IMR-90 (cell line): ENCODE results near the gene SESN3. TPM values are rescaled to one million over a fixed set of nuclear protein-coding genes. Genes with fewer than 3 reads are reported as not detected.

Experiments used
- ATAC-seq: fragments of 200-7000 bp; cut with Tn5 transposase; 2 replicates; pipeline ENCODE4 v1.9.1; 2020; ENCODE audit warnings: low read depth, mild to moderate bottlenecking, moderate library complexity
- BruUV-seq: library from RNA; stranded (reverse); fragments of 400-500 nt; replicated peaks from 2 replicates; lab custom pipeline; 2021; lab: Mats Ljungman, UMichigan
- CTCF ChIA-PET: fragments of 300-600 bp; formaldehyde crosslinking; extraction: SDS; loops from one replicate; lab custom pipeline; 2021; ENCODE audit warnings: antibody characterized with exemption; lab: Yijun Ruan, JAX
- POLR2A ChIA-PET: fragments of 300-600 bp; sonication (Branson Sonifier 250); formaldehyde crosslinking; loops from one replicate; lab custom pipeline; 2022; ENCODE audit warnings: antibody characterized with exemption; ENCODE audit not compliant: unreplicated experiment; lab: Charles Lee
- DNase-seq: peaks from one replicate; pipeline ENCODE4 v3.0.0; 2013
- H2AFZ ChIP-seq: replicated peaks from 2 replicates; pipeline ENCODE3; 2013; ENCODE audit warnings: low read length, mild to moderate bottlenecking; ENCODE audit not compliant: poor library complexity
- H2AK5ac ChIP-seq: 2 replicates; pipeline ENCODE4 v1.6.1; 2013; ENCODE audit warnings: low read depth, low read length, inconsistent platforms
- H2AK9ac ChIP-seq: replicated peaks from 2 replicates; pipeline ENCODE3; 2013; ENCODE audit warnings: mild to moderate bottlenecking, low read depth, low read length, moderate library complexity; ENCODE audit not compliant: poor library complexity
- H2BK120ac ChIP-seq: 2 replicates; pipeline ENCODE4 v1.6.1; 2013; ENCODE audit warnings: low read depth, low read length, inconsistent platforms
- H2BK15ac ChIP-seq: 3 replicates; pipeline ENCODE4 v1.6.1; 2013; ENCODE audit warnings: low read depth, low read length, inconsistent platforms
- H2BK20ac ChIP-seq: 2 replicates; pipeline ENCODE4 v1.6.1; 2013; ENCODE audit warnings: low read depth, mild to moderate bottlenecking, inconsistent platforms, low read length, moderate library complexity
- H2BK5ac ChIP-seq: 2 replicates; pipeline ENCODE4 v1.6.1; 2013; ENCODE audit warnings: mild to moderate bottlenecking, low read depth, low read length, inconsistent platforms; ENCODE audit not compliant: poor library complexity, severe bottlenecking
- H3K14ac ChIP-seq: replicated peaks from 2 replicates; pipeline ENCODE4 v1.6.1; 2013; ENCODE audit warnings: low read depth, low read length, inconsistent platforms
- H3K18ac ChIP-seq: 2 replicates; pipeline ENCODE4 v1.6.1; 2013; ENCODE audit warnings: low read depth, low read length, control low read depth
- H3K23ac ChIP-seq: 2 replicates; pipeline ENCODE4 v1.6.1; 2013; ENCODE audit warnings: low read depth, low read length, inconsistent platforms
- H3K27ac ChIP-seq: 2 replicates; pipeline ENCODE4 v1.5.1; 2013; ENCODE audit warnings: mild to moderate bottlenecking, control low read depth, low read length; ENCODE audit not compliant: insufficient read depth
- H3K27me3 ChIP-seq: 2 replicates; pipeline ENCODE4 v1.6.1; 2013; ENCODE audit warnings: low read length; ENCODE audit not compliant: control insufficient read depth, insufficient read depth
- H3K36me3 ChIP-seq: 2 replicates; pipeline ENCODE4 v1.6.1; 2013; ENCODE audit warnings: low read length, mixed read lengths; ENCODE audit not compliant: control insufficient read depth, insufficient read depth
- H3K4ac ChIP-seq: 2 replicates; pipeline ENCODE4 v1.6.1; 2013; ENCODE audit warnings: low read depth, low read length, inconsistent platforms
- H3K4me1 ChIP-seq: 2 replicates; pipeline ENCODE4 v1.6.1; 2013; ENCODE audit warnings: low read length, mixed read lengths; ENCODE audit not compliant: control insufficient read depth, insufficient read depth
- H3K4me2 ChIP-seq: 2 replicates; pipeline ENCODE4 v1.6.1; 2013; ENCODE audit warnings: low read depth, mild to moderate bottlenecking, control low read depth, low read length, moderate library complexity
- H3K4me3 ChIP-seq: 2 replicates; pipeline ENCODE4 v1.5.1; 2013; ENCODE audit warnings: low read depth, mild to moderate bottlenecking, control low read depth, low read length, moderate library complexity; ENCODE audit not compliant: insufficient read depth
- H3K56ac ChIP-seq: 2 replicates; pipeline ENCODE4 v1.6.1; 2013; ENCODE audit warnings: low read length, inconsistent platforms; ENCODE audit not compliant: insufficient read depth; ENCODE audit errors: extremely low read depth
- H3K79me1 ChIP-seq, 2 experiments: 2 replicates each; pipeline ENCODE4 v1.6.1; 2013; ENCODE audit warnings: low read length in 2 of 2, inconsistent platforms in 1 of 2, low read depth in 1 of 2
- H3K9ac ChIP-seq: 2 replicates; pipeline ENCODE4 v1.6.1; 2013; ENCODE audit warnings: low read depth, low read length, control low read depth
- H3K9me1 ChIP-seq: 2 replicates; pipeline ENCODE4 v1.6.1; 2013; ENCODE audit warnings: low read length, inconsistent platforms; ENCODE audit not compliant: insufficient read depth
- H3K9me3 ChIP-seq: 2 replicates; pipeline ENCODE4 v1.6.1; 2013; ENCODE audit warnings: low read length; ENCODE audit not compliant: control insufficient read depth, insufficient read depth
- H4K20me1 ChIP-seq: 2 replicates; pipeline ENCODE4 v1.6.1; 2013; ENCODE audit warnings: low read length, inconsistent platforms; ENCODE audit not compliant: insufficient read depth
- H4K5ac ChIP-seq: 2 replicates; pipeline ENCODE4 v1.6.1; 2013; ENCODE audit warnings: mild to moderate bottlenecking, low read depth, low read length, control low read depth
- H4K8ac ChIP-seq, 2 experiments: 2 replicates each; pipeline ENCODE4 v1.6.1; 2013; ENCODE audit warnings: low read depth in 2 of 2, low read length in 2 of 2, control low read depth in 1 of 2, inconsistent platforms in 1 of 2
- H4K91ac ChIP-seq: 2 replicates; pipeline ENCODE4 v1.6.1; 2013; ENCODE audit warnings: low read depth, low read length, inconsistent platforms; ENCODE audit not compliant: insufficient read depth
- BHLHE40 ChIP-seq: fragments of 150-350 bp; IDR thresholded peaks from 2 replicates; pipeline ENCODE4 v1.6.1; 2016; ENCODE audit warnings: mild to moderate bottlenecking, low read depth, low read length
- FOS ChIP-seq: fragments of 150-350 bp; IDR thresholded peaks from 2 replicates; pipeline ENCODE4 v1.6.1; 2016; ENCODE audit warnings: low read depth, low read length
- MAFK ChIP-seq: IDR thresholded peaks from 2 replicates; pipeline ENCODE4 v1.6.1; 2012; ENCODE audit warnings: low read depth, low read length, improper control_type of control experiment
- MAZ ChIP-seq: IDR thresholded peaks from 2 replicates; pipeline ENCODE4 v1.6.1; 2012; ENCODE audit warnings: low read depth, mild to moderate bottlenecking, low read length, improper control_type of control experiment, moderate library complexity, borderline replicate concordance
- NFE2L2 ChIP-seq: fragments of 150-350 bp; IDR thresholded peaks from 2 replicates; pipeline ENCODE4 v1.6.1; 2016; ENCODE audit warnings: low read depth, mild to moderate bottlenecking, low read length
- RAD21 ChIP-seq: IDR thresholded peaks from 2 replicates; pipeline ENCODE4 v1.6.1; 2012; ENCODE audit warnings: low read length, improper control_type of control experiment
- RCOR1 ChIP-seq: IDR thresholded peaks from 2 replicates; pipeline ENCODE4 v1.6.1; 2012; ENCODE audit warnings: mild to moderate bottlenecking, low read length, improper control_type of control experiment; ENCODE audit not compliant: insufficient replicate concordance
- RFX5 ChIP-seq: IDR thresholded peaks from 2 replicates; pipeline ENCODE4 v1.8.0; 2012; ENCODE audit warnings: low read depth, mild to moderate bottlenecking, low read length, moderate library complexity
- WGBS, 2 experiments: methylation state at CpG; one replicate each; pipeline versions ENCODE4 v1.1.5 to v1.1.7; 2013; ENCODE audit warnings: missing lambda C conversion rate in 2 of 2; ENCODE audit not compliant: insufficient read length in 1 of 2; ENCODE audit errors: extremely low coverage in 2 of 2; 5-methylcytosine and 5-hydroxymethylcytosine counted together
- dilution Hi-C: fragments of 300-500 bp; cut with HindIII; formaldehyde crosslinking; loops from one replicate; pipeline ENCODE4 v1.14.3; 2018; ENCODE audit warnings: low sequenced_read_pairs; ENCODE audit not compliant: unreplicated experiment
- in situ Hi-C: fragments of 300-500 bp; cut with MboI; formaldehyde crosslinking; loops from 3 replicates; pipeline ENCODE4 v1.14.3; 2019; ENCODE audit warnings: low sequenced_read_pairs, inconsistent platforms, mixed read lengths
- intact Hi-C: fragments of 100-400 bp; cut with micrococcal nuclease; formaldehyde crosslinking; loops from 2 replicates; pipeline ENCODE4 v1.10.0; 2022
- polyA plus RNA-seq, 3 experiments: library from polyadenylated mRNA; depleted of rRNA; stranded (reverse); fragments of >200 nt; gene quantifications; 2 replicates each; pipeline ENCODE4 v1.2.3, GENCODE V29; 2012; ENCODE audit warnings: low replicate concordance in 1 of 3
- total RNA-seq: library from RNA; depleted of rRNA; stranded (reverse); fragments of >200 nt; gene quantifications from 2 replicates; pipeline ENCODE4 v1.2.3, GENCODE V29; 2012
- TF ChIP-seq, protein P1 (sequence below): fragments of 150-350 bp; IDR thresholded peaks from 2 replicates; pipeline ENCODE4 v1.6.1; 2016; ENCODE audit warnings: low read depth, mild to moderate bottlenecking, low read length, moderate library complexity, borderline replicate concordance
- TF ChIP-seq, protein P2 (sequence below): conservative IDR thresholded peaks from 2 replicates; pipeline ENCODE4 v1.5.1; 2012; ENCODE audit warnings: mild to moderate bottlenecking, low read depth, low read length, improper control_type of control experiment

SESN3 gene
- total and polyA plus RNA-seq, 2 of the 4 experiments (the other 2 are of a cell fraction): 2.0 to 7.7 TPM

DNA sequence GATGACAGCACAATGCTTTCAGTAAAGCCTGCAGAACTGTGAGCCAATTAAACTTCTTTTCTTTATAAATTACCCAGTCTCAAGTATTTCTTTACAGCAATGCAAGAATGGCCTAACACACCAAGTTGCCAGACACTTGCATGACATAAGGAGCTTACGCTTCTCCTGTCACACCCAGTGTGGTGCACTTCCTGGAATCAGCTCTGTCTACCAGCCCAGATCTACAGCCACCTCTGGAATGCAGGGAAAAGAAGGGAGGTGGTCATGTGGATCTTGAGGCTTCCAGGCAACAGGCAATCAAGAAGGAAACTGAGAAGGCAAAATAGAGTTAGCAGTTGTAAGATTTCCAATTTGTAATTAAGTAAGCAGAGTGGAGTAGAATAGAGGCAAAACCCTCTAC, 37.4 kb upstream of the SESN3 start:
- Histone ChIP-seq H2BK120ac (no peak overlapping the region), H3K56ac (no peak overlapping the region), H3K79me1 (no peaks in the 10 kb centered on the region), H2BK5ac (no peak overlapping the region), H2BK20ac (no peak overlapping the region), H3K18ac (no peak overlapping the region), H3K4ac (no peak overlapping the region), H3K23ac (no peak overlapping the region), H3K9me3 (no peaks in the 10 kb centered on the region), H3K27me3 (no peaks in the 10 kb centered on the region), H3K36me3 (no peaks in the 10 kb centered on the region), H2BK15ac (no peak overlapping the region), H3K14ac (no peak overlapping the region), H3K9me1 (no peaks in the 10 kb centered on the region), H4K91ac (no peak overlapping the region), H3K4me1 (no peaks in the 10 kb centered on the region), H3K27ac (no peak overlapping the region), H4K20me1 (no peaks in the 10 kb centered on the region), H3K4me3 (no peak overlapping the region), H2AFZ (no peak overlapping the region), H4K8ac (no peak overlapping the region), H3K9ac (no peak overlapping the region), H3K4me2 (no peak overlapping the region), H2AK5ac (no peak overlapping the region), H2AK9ac (no peak overlapping the region), H4K5ac (no peak overlapping the region)
- no peak for TF ChIP-seq RAD21
- no peak for TF ChIP-seq RCOR1
- no peak for TF ChIP-seq NFE2L2
- no peak for TF ChIP-seq FOS
- TF ChIP-seq, protein P1, sequence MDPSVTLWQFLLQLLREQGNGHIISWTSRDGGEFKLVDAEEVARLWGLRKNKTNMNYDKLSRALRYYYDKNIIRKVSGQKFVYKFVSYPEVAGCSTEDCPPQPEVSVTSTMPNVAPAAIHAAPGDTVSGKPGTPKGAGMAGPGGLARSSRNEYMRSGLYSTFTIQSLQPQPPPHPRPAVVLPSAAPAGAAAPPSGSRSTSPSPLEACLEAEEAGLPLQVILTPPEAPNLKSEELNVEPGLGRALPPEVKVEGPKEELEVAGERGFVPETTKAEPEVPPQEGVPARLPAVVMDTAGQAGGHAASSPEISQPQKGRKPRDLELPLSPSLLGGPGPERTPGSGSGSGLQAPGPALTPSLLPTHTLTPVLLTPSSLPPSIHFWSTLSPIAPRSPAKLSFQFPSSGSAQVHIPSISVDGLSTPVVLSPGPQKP: no peak
- TF ChIP-seq MAZ: no peak
- TF ChIP-seq RFX5: no peak
- TF ChIP-seq MAFK: no peak
- TF ChIP-seq BHLHE40: no peak
- TF ChIP-seq, protein P2, sequence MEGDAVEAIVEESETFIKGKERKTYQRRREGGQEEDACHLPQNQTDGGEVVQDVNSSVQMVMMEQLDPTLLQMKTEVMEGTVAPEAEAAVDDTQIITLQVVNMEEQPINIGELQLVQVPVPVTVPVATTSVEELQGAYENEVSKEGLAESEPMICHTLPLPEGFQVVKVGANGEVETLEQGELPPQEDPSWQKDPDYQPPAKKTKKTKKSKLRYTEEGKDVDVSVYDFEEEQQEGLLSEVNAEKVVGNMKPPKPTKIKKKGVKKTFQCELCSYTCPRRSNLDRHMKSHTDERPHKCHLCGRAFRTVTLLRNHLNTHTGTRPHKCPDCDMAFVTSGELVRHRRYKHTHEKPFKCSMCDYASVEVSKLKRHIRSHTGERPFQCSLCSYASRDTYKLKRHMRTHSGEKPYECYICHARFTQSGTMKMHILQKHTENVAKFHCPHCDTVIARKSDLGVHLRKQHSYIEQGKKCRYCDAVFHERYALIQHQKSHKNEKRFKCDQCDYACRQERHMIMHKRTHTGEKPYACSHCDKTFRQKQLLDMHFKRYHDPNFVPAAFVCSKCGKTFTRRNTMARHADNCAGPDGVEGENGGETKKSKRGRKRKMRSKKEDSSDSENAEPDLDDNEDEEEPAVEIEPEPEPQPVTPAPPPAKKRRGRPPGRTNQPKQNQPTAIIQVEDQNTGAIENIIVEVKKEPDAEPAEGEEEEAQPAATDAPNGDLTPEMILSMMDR: no peak
- BruUV-seq: no TSS peak
- ATAC-seq (no peak), DNase-seq (no peak)
- POLR2A ChIA-PET: no interaction called here
- intact Hi-C loops (no loop called here), dilution Hi-C loops (no loop called here), in situ Hi-C loops (no loop called here)
- CTCF ChIA-PET: no interaction called here
- WGBS, 2 experiments: no CpG with 5 or more reads among the region's 1 CpG
